Measurements from ENCODE around the gene KRTAP24-1.

The KRTAP24-1 gene

GRCh38 chr21:30282850-30283249 lies at the start of gene KRTAP24-1:
KRTAP24-1 (minus strand) TSS chr21:30282950; CDS start chr21:30282932, 18 bp downstream.
- no peak for DNase-seq

- DNase-seq, result no peak
Measured at GRCh38 chr21:30329203-30329875, 46.6 kb upstream of the KRTAP24-1 start.

GRCh38 chr21:30326390-30326789 lies 43.6 kb upstream of the KRTAP24-1 start:
- no peak for DNase-seq

- no peak for DNase-seq
Measured at GRCh38 chr21:30320215-30320614, 37.5 kb upstream of the KRTAP24-1 start, which contains the start of gene KRTAP26-1. KRTAP26-1 (minus strand) TSS chr21:30320315; CDS start chr21:30320035, 280 bp downstream.

- DNase-seq, result no peak
Measured at GRCh38 chr21:30315701-30316100, 33.0 kb upstream of the KRTAP24-1 start.

- DNase-seq, result no peak
Measured at GRCh38 chr21:30306884-30307283, 24.1 kb upstream of the KRTAP24-1 start.

- no peak for DNase-seq
Measured at GRCh38 chr21:30305136-30305535, 22.4 kb upstream of the KRTAP24-1 start.

GRCh38 chr21:30289215-30289614 lies 6.5 kb upstream of the KRTAP24-1 start, which contains the start of gene KRTAP25-1:
KRTAP25-1 (minus strand) TSS chr21:30289514; CDS start chr21:30289490, 24 bp downstream.
- DNase-seq, result no peak

- no peak for DNase-seq
Measured at GRCh38 chr21:30271611-30272010, 11.1 kb downstream of the KRTAP24-1 start.

GRCh38 chr21:30271156-30271555 lies 11.6 kb downstream of the KRTAP24-1 start:
- no peak for DNase-seq

- DNase-seq, result no peak
Measured at GRCh38 chr21:30269803-30270530, 12.8 kb downstream of the KRTAP24-1 start.

- DNase-seq, result peak; percentile 13
Measured at GRCh38 chr21:30268608-30269197, 14.0 kb downstream of the KRTAP24-1 start.

GRCh38 chr21:30257773-30258172 lies 25.0 kb downstream of the KRTAP24-1 start:
- no peak for DNase-seq

- DNase-seq, result no peak
Measured at GRCh38 chr21:30256100-30256499, 26.6 kb downstream of the KRTAP24-1 start.

- DNase-seq, result no peak
Measured at GRCh38 chr21:30255679-30256078, 27.1 kb downstream of the KRTAP24-1 start.

GRCh38 chr21:30251781-30252180 lies 31.0 kb downstream of the KRTAP24-1 start:
- DNase-seq, result no peak

GRCh38 chr21:30249936-30250335 lies 32.8 kb downstream of the KRTAP24-1 start:
- DNase-seq, result no peak

GRCh38 chr21:30248844-30249243 lies 33.9 kb downstream of the KRTAP24-1 start:
- no peak for DNase-seq

- no peak for DNase-seq
Measured at GRCh38 chr21:30245061-30245460, 37.7 kb downstream of the KRTAP24-1 start.

GRCh38 chr21:30243691-30244090 lies 39.1 kb downstream of the KRTAP24-1 start:
- no peak for DNase-seq

GRCh38 chr21:30240661-30241060 lies 42.1 kb downstream of the KRTAP24-1 start:
- no peak for DNase-seq

GRCh38 chr21:30238168-30238567 lies 44.6 kb downstream of the KRTAP24-1 start:
- no peak for DNase-seq

GRCh38 chr21:30234643-30235042 lies 48.1 kb downstream of the KRTAP24-1 start:
- DNase-seq, result no peak

GRCh38 chr21:30234050-30234449 lies 48.7 kb downstream of the KRTAP24-1 start:
- DNase-seq, result no peak

Data from inflammatory macrophage treated with lipopolysaccharide for 4 hours (primary cell).